ENCODE data around the gene FGFRL1.
A peak's percentile ranks its signal among the peaks of the same experiment; 100 is the strongest.

FGFRL1 gene

DNA sequence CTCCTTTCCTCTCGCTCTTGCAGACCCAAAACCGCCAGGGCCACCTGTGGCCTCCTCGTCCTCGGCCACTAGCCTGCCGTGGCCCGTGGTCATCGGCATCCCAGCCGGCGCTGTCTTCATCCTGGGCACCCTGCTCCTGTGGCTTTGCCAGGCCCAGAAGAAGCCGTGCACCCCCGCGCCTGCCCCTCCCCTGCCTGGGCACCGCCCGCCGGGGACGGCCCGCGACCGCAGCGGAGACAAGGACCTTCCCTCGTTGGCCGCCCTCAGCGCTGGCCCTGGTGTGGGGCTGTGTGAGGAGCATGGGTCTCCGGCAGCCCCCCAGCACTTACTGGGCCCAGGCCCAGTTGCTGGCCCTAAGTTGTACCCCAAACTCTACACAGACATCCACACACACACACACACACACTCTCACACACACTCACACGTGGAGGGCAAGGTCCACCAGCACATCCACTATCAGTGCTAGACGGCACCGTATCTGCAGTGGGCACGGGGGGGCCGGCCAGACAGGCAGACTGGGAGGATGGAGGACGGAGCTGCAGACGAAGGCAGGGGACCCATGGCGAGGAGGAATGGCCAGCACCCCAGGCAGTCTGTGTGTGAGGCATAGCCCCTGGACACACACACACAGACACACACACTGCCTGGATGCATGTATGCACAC, 13.6 kb downstream of the FGFRL1 start:
- no peak for DNase-seq

GRCh38 chr4:1026115-1026514, 14.7 kb downstream of the FGFRL1 start:
- no peak for DNase-seq

- DNase-seq: no peak
Observed at GRCh38 chr4:1027219-1027914, 15.9 kb downstream of the FGFRL1 start.

DNA sequence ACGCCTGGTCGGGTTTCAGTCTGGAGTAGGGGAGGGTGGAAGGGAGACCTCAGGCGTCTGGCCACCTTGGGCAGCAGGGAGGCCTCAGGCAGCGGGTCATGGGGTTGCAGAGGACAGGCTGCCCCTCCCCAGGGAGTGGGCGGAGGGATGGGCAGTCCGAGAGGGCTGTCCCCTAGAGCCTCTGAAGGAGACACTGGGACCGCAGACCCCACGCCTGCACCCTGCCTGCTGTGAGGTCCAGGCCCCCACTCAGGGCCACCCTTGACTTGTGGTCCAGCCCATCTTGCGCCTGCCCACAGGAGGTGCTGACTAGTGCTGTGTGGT, 16.5 kb downstream of the FGFRL1 start:
- DNase-seq: no peak

DNA sequence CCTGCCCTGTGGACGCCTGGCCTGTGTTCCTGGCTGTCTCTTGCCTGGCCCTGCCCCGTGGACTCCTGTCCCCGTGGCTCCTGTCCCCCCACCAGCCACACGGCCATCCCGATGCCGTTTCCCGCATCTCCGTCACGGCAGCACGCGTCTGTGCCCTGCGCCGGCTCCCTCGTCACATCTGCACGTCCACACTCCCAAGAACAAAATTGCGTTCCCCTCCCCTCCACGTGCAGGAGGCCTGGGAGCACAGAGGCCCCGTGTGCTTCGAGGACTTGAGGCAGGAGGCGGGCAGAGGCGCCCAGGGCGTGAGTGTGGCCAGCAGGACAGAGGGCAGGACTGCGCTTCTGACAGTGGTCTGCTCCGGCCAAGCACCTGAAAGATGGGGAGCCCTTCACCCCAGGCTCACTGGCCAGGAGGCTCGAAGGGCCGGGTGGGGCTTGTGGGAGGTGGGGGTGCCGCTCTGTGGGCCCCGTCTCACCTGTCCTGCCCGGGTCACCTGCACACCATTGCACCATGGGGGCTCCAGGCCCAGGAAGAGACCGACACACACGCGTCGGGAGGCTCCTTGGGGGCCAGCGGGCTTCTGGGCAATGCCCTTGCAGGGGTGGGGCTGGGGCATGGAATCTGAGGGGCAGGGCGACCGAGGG, 17.3 kb downstream of the FGFRL1 start:
- DNase-seq: no peak

GRCh38 chr4:1029529-1029928, 18.1 kb downstream of the FGFRL1 start:
- DNase-seq: no peak

- DNase-seq: no peak
Observed at GRCh38 chr4:1030031-1030430, 18.6 kb downstream of the FGFRL1 start.

DNA sequence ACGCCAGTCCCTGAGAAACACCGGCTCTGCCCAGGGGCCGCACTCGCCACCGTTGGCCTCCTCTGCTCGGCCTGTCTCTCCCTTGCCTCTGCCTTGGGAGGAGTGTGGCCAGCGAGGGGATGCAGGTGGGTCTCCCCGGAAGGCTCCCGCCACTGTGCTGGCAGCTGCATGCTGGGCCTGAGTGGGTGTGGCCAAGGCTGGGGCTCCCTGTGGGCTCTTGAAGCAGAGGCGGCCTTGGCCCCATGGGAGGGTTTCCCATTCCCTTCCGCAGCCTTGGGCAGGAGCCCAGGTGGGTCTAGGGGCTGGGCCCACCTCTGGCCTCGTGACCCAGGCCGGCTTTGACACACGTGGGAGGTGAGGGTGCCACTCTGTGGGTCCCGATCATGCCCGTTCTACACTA, 19.1 kb downstream of the FGFRL1 start:
- DNase-seq: no peak

DNA sequence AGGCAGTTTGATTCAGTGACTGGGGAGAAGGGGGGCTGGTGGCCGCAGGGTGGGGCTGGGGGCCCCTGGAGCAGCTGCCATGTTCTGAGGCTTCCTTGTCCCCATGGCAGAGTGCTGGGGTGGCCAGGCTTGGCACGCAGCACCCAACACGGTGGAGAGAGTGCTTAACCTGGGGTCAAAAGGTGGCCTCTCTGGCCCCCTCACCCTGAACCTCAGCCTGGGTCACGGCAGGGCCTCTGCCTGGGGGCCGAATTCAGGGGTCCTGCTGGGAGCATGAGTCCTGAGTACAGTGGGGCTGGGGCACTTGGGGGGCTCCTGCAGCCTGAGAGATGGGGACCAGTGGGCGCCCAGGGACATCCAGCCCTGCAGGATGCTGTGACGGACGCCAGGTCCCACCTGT, 19.9 kb downstream of the FGFRL1 start:
- DNase-seq: no peak

DNA sequence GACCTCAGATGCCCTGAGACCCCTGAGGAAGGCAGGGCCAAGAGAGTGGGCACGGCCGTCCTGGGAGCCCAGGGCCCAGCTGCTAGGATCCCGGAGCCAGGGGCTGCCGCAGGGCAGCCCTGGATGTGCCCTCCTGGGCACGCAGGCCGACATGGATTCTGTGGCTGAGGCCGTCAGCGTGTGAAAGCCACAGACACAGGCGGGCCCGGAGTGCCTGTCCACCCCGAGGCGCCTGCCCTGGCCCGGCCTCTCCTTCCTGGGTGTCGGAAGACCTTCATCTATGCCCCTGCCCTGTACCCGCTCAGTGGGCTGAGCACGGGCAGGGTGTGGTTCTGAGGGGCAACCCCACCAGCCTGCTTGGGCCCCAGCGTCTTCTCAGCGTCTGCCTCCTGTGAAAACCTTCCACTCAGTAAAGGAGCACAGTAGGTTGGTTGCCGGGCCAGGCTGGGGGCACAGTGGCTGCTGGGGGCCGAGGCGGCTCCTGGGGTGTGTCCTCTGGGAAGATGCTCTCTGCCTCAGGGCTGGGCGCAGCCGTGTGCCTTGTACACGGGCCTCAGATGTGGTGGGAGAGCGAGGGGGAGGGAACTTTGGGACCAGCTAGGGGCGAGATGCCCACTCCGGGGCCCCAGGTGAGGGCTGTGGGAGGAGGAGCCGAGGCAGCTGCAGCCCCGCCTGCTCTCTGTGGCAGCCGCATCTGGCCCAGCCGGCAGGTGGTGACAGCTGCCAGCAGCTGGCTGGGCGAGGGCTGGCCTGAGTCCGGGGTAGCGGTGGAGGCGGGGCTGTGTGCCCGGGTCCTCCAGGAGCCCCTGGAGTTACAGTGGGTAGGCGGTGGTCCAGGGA, 20.8 kb downstream of the FGFRL1 start:
- no peak for DNase-seq

GRCh38 chr4:1032861-1033260, 21.4 kb downstream of the FGFRL1 start:
- no peak for DNase-seq

- peak; percentile 47 to 67 for DNase-seq
Observed at GRCh38 chr4:1033840-1034551, 22.6 kb downstream of the FGFRL1 start.

GRCh38 chr4:1035510-1035909, 24.1 kb downstream of the FGFRL1 start:
- peak; percentile 87 to 88 for DNase-seq

DNA sequence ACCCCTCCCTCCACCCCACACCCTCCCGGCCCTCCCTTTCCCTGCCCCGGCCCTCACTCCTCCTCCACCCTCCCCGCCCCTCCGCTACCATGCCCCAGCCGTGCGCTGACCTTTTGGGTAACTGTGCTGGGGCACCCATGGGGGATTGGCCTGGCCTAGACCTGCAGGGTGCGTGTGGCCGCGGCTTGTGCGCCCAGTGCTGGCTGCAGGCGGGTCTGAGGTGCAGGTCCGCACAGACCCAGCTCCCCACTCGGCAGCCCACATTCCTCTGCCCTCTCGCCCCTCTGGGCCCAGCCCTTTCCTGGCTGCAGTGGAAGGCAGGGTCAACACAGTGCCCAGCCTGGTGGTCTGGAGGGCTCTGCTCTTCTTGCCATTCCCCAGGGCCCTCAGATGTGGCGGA, 24.7 kb downstream of the FGFRL1 start:
- no peak for DNase-seq

DNA sequence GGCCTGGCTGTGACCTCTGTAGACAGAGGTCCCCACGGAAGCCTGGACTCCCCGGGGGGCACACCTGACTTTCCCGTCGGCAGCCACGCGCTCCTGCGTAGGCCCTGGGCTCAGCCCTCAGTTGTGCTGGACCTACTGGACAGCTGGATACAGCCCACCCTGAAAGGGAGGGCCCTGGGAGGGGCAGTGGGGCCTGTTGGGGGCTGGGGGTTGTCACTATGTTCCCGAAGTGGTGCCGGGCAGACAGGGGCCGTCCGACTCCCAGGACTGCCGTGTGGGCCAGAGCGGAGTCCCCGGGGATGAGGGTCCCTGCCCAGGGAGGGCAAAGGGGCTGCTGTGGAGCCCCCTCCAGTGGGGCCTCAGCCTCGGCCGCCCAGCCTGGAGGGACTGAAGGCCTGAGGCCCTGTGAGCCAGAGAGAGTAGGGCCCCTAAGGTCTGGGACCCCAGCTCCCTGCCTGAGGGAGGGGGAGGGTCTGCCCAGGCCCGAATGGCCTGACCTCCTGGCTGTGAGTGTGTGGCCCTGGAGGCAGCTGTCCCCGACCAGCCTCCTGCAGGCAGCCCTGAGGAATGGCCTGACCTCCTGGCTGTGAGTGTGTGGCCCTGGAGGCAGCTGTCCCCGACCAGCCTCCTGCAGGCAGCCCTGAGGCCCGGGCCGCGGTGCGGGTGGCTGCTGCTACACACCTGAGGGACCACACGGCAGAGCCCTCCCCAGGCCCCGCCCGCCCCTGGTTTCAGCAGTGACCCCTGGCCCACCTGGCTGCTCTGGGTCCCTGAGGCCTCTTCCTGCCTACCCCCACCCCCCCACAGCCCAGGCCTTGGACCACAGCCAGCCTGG, 25.8 kb downstream of the FGFRL1 start:
- no peak for DNase-seq

DNA sequence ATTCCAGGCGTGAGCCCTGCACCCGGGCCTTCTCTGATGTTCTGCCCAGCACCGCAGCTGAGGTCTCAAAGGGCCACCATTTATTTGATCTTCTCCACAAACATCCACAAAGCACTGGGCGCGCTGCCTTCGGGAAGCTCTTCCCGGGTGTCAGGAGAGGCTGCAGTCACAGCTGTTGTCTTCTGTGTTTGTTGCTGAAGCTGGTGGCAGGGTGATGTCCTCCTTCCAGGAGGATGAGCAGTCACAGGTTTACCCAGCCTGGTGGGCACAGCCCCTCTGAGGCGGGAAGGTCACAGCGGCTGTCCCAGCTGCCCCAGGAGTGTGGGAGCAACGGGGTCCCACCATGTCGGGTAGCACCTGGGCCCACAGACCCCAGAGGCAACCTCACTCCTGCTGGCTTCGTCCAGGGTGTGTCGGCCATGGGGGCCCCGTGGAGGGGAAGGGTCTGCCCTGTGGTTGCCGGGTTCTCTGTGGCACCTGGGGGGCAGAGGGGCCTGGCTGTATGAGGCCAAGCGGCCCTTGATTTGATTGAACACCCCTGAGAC, 27.6 kb downstream of the FGFRL1 start:
- no peak for DNase-seq

DNA sequence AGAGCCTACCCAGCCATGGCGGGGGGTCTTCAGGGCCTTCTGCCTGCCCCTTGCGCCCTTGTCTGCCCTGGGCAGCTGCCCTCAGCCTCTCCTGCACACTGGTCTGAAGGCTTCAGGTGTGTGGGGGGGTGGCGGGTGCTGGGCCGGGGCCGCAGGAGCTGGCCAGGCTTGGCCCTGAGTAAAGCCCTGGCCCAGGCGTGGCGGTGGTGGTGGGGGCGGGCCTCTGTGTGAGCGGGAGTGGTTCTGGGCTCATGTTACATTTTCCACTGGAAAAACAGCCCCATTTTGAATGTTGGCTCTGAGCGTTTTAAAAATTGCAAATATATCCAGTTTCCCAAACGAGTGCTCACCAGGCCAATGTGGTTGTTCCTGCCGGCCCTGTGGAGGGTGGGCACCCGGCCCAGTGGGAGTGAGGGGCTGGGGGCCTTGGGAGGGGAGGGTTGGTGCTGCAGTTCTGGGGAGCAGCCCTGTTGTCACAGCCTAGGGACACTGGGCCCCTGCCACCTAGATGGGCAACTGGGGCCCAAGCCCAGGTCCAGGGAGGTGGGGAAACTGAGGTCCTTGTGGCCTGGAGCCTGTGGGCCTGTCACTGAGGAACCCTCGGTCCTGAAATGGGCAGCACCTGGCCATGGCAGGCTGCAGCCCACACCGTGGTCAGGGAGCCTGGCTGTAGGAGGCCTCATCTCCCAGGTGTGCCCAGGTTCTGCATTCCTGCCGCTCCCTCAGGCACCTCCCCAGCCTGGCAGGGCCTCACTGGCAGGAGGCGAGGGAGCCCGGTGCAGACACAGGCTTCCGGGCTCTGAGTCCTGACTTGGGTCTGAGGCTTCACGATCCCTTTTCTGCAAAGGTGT, 28.3 kb downstream of the FGFRL1 start:
- no peak for DNase-seq

- DNase-seq: no peak
Observed at GRCh38 chr4:1040344-1041146, 29.1 kb downstream of the FGFRL1 start.

GRCh38 chr4:1041147-1041935, 29.9 kb downstream of the FGFRL1 start:
- no peak for DNase-seq
